ENCODE measurements around the gene PLA2G12B.

DNA sequence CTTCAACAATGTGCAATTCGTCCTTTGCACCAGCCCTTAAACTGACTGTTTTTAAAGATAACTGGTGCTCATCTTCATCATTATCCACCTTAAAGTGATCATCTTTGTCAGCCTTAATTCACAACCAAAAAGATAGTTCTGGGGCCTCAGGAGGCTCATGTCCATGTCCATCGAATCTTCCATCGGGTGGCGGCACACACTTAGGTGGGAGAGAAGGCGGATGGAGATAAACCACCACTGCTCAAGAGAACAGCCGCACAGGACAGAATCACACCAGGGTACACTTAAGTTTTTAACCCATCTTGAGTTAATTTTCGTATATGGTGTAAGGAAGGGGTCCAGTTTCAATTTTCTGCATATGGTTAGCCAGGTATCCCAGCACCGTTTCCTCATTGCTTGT lies 36.3 kb downstream of the PLA2G12B start:
- TF ChIP-seq, protein P1, sequence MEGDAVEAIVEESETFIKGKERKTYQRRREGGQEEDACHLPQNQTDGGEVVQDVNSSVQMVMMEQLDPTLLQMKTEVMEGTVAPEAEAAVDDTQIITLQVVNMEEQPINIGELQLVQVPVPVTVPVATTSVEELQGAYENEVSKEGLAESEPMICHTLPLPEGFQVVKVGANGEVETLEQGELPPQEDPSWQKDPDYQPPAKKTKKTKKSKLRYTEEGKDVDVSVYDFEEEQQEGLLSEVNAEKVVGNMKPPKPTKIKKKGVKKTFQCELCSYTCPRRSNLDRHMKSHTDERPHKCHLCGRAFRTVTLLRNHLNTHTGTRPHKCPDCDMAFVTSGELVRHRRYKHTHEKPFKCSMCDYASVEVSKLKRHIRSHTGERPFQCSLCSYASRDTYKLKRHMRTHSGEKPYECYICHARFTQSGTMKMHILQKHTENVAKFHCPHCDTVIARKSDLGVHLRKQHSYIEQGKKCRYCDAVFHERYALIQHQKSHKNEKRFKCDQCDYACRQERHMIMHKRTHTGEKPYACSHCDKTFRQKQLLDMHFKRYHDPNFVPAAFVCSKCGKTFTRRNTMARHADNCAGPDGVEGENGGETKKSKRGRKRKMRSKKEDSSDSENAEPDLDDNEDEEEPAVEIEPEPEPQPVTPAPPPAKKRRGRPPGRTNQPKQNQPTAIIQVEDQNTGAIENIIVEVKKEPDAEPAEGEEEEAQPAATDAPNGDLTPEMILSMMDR (IDR thresholded peaks at IDR 0.05; ENCODE audit: insufficient read depth, low read depth, low read length): no peak
- no peak for TF ChIP-seq EZH2 (IDR thresholded peaks at IDR 0.05; ENCODE audit: insufficient read depth, low read length)

Measured in astrocyte (in vitro differentiated cells and primary cell).